EL (cell line): ENCODE results near the gene CKAP2L.
"Not testable (repeated sequence)": the region's sequence is repeated elsewhere in the genome, so short reads cannot be mapped to it uniquely, and the experiment has no call there.

Experiments
- DNase-seq: peaks from one replicate; pipeline ENCODE4 v3.0.0-alpha.2; 2016

CKAP2L gene

GRCh38 chr2:112724591-112725525 is 39.6 kb downstream of the CKAP2L start:
- peak; percentile 35 for DNase-seq

- no peak for DNase-seq
These were observed 40.4 kb downstream of the CKAP2L start for GRCh38 chr2:112723995-112724394.

GRCh38 chr2:112723547-112723940 is 40.9 kb downstream of the CKAP2L start:
- DNase-seq = no peak

- no peak for DNase-seq
These were observed 41.4 kb downstream of the CKAP2L start for GRCh38 chr2:112722816-112723546.

GRCh38 chr2:112721819-112722522 is 42.4 kb downstream of the CKAP2L start:
- DNase-seq = no peak

- DNase-seq = no peak
These were observed 43.6 kb downstream of the CKAP2L start, which contains the start of gene NT5DC4 for GRCh38 chr2:112720785-112721184. Gene NT5DC4 (plus strand): TSS chr2:112721020. CDS start chr2:112721080, 60 bp downstream.

GRCh38 chr2:112718863-112719370 is 45.5 kb downstream of the CKAP2L start:
- DNase-seq = no peak

- DNase-seq = not testable (repeated sequence)
These were observed 47.5 kb downstream of the CKAP2L start for GRCh38 chr2:112716826-112717352.

GRCh38 chr2:112716094-112716493 is 48.3 kb downstream of the CKAP2L start:
- DNase-seq = not testable (repeated sequence)

GRCh38 chr2:112714836-112715631 is 49.4 kb downstream of the CKAP2L start:
- peak; percentile 74 for DNase-seq

- no peak for DNase-seq
These were observed 50.1 kb downstream of the CKAP2L start for GRCh38 chr2:112714331-112714730.

- DNase-seq = no peak
These were observed 50.5 kb downstream of the CKAP2L start for GRCh38 chr2:112713926-112714325.

- DNase-seq = no peak
These were observed 50.9 kb downstream of the CKAP2L start for GRCh38 chr2:112713585-112713925.

- peak; percentile 41 for DNase-seq
These were observed 51.4 kb downstream of the CKAP2L start for GRCh38 chr2:112712903-112713584.

- DNase-seq = no peak
These were observed 51.9 kb downstream of the CKAP2L start for GRCh38 chr2:112712465-112712864.

- no peak for DNase-seq
These were observed 53.3 kb downstream of the CKAP2L start for GRCh38 chr2:112710956-112711750.

- no peak for DNase-seq
These were observed 54.7 kb downstream of the CKAP2L start for GRCh38 chr2:112709703-112710102.

- no peak for DNase-seq
These were observed 55.4 kb downstream of the CKAP2L start for GRCh38 chr2:112708968-112709367.

GRCh38 chr2:112706947-112707346 is 57.5 kb downstream of the CKAP2L start:
- DNase-seq = not testable (repeated sequence)

- DNase-seq = peak; percentile 71
These were observed 58.2 kb downstream of the CKAP2L start for GRCh38 chr2:112706170-112706664.
